ENCODE results near the gene PRSS56. TPM values are rescaled to one million over a fixed set of nuclear protein-coding genes. Genes with fewer than 3 reads are reported as not detected.

The PRSS56 gene
- total and polyA plus RNA-seq, 2 of the 8 experiments (the other 6 are each of a cell fraction or from before 2014, with no cell fraction given), result 0.03 TPM; not detected in 1

GRCh38 chr2:232528746-232529460 lies 8.7 kb downstream of the PRSS56 start (continued):
- TF ChIP-seq ZNF274 (IDR thresholded peaks at IDR 0.05; ENCODE audit: borderline replicate concordance, extremely low read depth, low read length) (no peak), TAF7 (optimal IDR thresholded peaks at IDR 0.05; ENCODE audit: borderline replicate concordance, low read depth, low read length) (no peak), CTBP2 (IDR thresholded peaks at IDR 0.05; ENCODE audit: borderline replicate concordance, insufficient read depth, insufficient read length, low read length) (no peak), SIRT6 (IDR thresholded peaks at IDR 0.05; ENCODE audit: low read length) (no peak), POU5F1 (IDR thresholded peaks at IDR 0.05; ENCODE audit: low read depth, low read length) (no peak)

Measured in H1 (cell line).